GM18907 (cell line): Measurements from ENCODE around the gene NRG2.
A peak's percentile ranks its signal among the peaks of the same experiment; 100 is the strongest.

Experiments
- ATAC-seq: cut with Tn5 transposase; IDR thresholded peaks from one replicate; pipeline ENCODE4 v1.9.1; 2021; ENCODE audit warnings: mild to moderate bottlenecking, moderate library complexity; ENCODE audit not compliant: unreplicated experiment

NRG2 gene

DNA sequence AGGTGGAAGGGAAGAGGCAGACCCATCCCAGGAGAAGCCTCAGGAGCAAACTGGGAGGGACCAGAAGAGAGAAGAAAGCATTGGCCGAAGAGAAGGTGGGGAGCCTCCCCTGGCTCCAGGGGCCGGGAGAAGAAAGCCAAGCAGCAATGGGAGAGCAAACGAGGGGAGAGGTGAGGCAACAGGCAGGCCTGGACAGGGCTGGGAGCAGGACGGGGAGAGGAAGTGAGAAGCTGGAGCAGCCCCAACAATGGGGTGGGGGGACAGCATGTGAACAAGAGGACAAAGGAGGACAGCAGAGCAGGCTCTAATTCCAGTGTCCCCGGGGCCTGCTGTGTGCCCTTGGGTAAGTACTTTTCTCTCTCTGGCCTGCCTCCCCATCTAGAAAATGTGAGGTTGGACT lies 132.2 kb downstream of the NRG2 start:
- no peak for ATAC-seq

DNA sequence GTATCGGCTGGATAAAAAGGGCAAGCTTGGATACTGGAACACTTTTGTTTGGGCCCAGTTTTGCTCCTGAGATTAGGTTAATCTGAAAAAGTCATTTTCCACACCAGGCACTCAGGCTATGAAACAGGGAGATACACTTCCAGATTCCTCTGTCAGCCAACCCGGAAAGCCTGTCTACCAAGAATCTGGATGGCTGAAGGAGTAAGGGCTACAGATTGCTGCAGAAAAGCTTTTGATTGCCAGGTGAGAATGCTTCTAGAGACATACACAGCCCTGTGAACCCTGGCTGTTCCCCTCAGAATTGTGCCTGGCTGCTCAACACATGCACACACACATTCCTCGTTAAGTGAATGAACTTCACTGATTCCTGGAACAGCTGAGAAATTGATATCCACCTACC lies 133.1 kb downstream of the NRG2 start:
- no peak for ATAC-seq

DNA sequence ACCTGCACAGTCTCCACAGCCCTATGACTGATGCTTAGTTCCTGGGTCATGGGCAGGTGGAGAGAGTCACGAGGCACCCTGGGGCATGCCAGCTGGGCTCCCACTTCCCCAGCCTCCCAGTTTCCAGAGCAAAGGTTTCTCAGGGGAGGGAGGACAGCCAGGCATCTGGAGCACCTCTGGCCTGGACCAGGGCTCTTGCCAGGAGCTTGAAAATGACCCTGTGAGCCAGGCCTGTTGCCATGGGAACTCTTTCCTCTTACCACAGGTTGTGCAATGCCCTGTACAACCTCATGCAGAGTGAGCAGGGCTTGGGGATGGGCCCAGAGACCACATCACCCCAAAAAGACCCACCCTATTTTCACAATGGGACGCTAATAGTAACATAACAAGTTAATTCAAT lies 134.3 kb downstream of the NRG2 start:
- no peak for ATAC-seq

DNA sequence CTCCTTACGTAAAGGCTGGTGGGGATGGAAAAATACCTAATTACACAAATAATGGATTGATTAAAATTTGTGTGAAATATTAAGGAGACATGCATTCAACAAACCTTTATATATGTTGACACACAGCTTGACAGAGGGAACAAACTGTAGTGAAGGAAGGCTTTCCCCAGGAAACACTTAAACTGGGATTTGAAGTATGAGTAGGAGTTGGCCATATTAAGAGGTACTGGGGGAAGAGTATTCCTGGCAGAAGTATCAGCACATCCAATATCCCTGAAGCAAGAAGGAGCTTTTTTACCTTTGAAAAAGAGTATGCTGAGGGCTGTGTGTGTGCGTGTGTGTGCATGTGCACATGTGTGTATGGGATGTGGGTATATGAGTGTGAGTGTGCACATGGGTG lies 136.4 kb downstream of the NRG2 start:
- ATAC-seq = no peak

DNA sequence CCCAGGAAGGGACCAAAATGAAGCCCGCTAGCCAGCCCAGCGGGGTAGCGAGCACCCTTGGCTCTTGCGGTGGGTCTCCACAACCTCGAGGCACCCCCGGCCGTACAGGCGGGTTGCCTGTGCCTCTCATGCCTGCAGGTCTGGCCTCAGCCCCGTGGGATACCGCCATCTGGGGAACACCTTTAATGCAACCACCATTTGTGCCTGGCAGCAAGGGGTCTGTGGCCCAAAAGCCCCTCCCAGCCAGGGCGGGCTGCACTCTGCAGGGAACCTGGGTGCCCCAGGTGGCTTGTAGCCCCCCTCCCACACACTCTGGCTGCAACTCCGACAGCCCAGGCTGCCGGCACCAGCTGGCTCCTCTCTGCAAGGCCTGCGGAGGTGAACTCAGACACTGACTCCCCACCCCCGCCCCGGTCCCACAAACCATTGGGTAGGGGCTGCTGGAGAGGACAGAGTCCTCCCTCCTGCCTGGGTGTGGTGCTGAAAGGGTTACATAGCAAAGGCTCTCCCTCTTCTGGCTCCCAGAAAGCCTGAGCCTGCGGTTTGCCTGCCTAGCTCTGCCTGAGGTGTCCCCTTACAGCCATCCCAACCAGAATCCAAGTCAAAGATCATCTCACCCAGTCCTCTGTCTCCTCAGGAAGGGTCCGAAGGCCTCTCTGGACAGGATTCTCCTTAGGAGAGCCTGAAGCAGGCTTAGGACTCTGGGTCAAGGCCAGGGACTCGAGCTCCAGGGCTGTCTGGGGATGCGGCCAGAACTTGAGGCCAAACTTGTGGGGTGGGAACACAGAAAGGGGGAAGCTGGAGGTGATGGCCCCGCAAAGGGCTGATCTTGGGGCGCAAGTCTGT lies 138.1 kb downstream of the NRG2 start:
- no peak for ATAC-seq

DNA sequence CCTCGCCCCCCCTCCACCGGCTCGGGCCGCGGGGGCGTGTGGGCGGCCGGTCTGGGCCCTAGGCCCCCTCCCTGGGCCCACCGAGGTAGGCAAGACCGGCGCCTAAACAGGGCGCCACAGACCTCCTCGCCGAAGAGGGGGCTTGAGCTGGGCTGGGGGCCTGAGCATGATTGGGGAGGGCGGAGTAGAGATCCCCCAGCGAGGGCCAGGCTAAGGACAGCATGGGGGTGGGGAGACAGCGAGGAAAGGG lies 138.6 kb downstream of the NRG2 start:
- ATAC-seq = no peak

DNA sequence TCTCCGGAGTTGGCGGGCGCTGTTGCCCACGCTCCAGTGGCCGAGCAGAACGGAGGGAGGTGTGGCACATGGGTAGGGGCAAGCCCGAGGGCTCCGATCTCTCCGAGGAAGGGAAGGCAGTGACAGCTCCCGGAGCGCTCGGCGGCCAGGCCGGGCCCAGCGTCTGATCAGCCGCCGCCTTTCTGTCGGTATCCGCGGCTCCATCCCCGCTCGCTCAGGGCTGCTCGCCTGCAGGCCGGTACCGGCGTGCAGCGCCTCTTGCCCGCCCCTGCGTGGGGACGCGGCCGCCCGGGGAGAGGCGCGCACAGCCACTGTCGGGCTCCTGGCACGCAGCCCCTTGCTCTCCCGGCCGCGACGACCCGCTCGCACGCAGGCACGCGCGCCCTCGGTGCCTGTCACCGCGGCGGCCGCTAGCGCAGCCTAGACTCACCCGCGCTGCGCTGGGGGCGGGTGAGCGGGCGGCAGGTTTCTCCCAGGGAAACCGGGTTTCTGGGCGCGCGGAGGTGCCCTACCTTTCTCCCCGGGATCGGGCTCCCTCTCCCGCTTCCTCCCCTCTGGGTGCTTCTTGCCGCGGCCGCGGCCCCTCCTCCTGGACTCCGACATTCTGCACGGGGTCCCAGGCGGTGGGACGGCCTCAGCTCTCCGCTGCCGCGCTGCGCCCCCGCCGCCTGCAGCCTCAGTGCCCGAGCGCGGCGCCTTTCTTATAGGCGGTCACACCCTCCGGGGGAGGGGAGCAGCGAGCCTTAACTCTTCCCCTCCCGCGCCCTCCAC lies 139.1 kb downstream of the NRG2 start:
- peak; percentile 48 for ATAC-seq

DNA sequence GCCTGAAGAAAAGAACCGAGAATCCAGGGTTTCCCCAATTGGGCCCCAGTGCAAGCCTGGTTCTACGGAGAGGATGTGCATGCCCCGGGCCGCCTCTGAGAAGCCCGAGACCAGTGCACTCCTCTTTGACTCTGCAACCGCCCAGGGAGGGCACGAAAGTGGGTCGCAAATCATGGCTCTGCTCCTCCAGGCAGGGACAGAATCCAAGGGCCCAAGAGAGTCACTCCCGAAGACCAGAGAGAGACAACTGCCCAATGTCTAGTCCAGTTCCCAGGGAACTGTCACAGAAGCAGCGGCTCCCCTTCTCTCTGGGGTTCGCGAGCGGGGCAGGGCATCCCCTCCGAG lies 139.7 kb downstream of the NRG2 start:
- no peak for ATAC-seq

DNA sequence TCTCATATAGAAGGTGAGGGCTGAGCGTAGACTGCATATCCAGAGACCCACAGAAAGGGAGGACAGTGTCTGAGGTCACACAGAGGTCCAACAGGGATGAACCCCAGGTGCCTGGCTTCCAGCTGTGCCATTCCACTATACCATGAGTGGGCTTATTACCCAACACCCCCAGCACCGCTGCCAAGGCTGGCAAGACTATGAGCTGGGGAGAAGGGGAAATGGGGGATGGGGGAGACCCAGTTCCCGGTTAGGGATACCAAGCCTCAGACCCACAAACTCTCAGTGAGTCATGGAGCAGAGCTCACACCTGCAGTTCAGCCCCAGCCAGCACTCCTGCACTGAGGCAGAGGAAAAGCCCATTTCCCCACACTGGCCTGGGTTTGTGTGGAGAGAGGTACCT lies 141.1 kb downstream of the NRG2 start:
- ATAC-seq = no peak

DNA sequence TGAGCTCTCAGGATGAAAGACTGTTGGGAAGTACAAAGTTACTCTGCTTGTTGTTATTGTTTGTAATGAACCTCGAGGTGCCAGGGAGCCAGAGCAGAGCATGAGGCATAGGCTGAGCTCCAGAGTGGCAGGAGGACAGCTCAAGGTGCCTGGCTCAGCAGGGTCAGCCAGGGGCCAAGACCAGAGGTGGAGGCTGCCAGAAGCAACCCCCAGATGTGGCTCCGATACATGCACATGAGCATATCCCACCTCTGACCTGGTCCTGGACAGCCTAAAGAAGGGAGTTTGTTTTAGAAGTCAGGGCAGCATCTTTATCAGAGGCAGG lies 141.9 kb downstream of the NRG2 start:
- no peak for ATAC-seq

DNA sequence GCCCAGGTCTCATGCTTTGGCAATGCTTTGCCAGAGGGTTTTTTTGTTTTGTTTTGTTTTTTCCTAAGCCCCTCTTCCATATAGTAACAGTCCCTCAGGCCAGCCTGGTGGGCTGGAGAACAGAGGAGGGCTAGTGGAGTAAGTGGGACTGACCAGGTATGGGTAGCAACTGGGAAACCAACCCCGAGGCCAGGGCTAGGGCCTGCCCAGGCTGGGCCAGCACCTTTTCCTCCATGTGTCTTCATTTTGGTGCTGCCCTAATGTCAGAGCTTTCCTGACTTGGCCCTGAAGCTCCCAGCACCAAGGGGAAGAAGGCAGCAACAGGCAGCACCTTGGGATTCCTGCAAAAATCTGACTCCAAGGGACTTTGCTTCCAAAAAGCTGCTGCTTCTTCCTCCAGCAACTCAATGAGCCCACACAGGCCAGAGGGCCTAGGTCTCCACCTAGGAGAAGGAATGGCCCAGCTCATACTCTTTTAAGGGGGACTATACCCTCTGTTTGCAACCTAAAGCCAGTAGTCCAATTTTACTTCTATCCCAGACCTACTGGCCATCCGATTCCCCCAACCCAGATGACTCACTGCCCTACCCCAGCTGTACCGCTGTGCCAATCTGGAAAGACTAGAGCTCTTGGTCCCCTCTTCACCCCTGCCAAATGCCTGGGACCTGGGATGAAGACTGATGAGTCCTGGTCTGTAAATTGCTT lies 142.4 kb downstream of the NRG2 start:
- ATAC-seq = no peak

DNA sequence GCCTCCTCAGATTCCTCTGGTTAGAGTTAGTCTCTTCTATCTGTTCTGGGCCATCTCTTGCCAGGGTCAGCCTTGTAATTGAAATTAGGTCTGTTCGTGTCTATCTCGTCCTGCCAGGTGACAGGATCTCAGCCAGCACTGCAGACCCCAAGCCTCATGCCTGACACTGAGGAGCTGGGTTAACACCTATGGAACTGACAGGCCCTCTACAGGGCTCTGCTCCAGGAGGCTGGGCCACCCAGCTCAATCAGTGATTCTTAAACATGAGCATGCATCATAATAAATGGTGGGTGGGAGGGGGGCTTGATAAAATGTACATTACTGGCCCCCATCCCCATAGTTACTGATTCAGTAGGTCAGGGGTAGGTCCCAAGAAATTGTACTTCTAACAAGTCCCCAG lies 144.1 kb downstream of the NRG2 start:
- no peak for ATAC-seq

DNA sequence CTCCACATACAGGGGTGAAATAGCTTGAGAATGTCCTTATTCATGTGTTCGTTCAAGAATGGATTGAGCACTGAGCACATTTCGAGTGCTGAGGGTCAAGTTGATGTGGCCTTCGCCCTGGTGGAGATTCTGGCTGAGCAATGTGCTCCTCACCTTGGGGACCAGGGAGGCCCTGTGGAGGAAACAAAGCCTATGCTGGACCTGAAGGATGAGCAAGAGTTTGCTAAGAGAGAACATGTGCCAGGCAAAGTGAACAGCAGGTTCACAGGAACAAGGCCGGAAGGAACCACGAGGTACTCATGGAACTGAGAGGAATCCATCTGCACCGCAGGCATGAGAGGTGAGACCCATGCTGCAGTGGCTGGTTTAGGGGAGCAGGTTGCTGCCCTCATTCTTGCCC lies 145.1 kb downstream of the NRG2 start:
- ATAC-seq = no peak

DNA sequence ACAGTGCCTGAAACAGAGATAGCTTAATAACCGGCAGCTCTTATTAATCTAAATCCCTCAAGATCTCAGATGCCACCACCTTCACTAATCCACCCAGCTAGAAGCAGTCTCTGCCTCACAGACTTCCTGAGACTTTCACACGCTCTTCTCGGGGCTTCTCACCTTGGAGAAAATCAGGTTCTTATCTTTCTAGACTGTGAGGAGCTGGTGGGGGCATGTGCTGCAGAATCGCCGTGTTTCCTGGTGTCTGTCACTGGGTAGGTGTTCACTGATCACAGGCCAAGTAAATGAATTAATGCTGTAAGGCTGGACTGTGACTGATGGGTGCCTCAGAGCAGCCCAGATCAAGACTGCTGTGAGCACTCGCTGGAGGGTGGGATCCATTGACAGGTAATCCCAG lies 145.8 kb downstream of the NRG2 start:
- ATAC-seq = no peak

DNA sequence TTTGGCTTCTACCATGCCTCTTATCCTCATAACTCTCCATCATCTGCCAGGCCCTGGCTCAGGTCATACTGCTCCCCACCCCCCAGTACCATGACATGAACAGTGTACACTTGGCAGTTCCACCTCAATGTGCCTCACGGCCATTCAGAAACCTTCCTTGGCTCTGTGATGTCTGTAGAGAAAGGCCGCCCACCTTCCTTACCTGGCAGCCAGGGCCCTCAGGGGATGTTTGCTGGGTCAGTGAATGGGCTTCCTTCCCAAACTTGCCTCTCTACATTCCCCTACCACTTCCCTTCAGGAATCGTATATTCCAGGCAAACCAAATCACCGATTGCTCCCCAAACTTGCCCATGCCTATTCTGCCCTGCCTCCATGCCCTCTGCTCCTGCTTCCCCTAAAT lies 146.4 kb downstream of the NRG2 start:
- no peak for ATAC-seq

DNA sequence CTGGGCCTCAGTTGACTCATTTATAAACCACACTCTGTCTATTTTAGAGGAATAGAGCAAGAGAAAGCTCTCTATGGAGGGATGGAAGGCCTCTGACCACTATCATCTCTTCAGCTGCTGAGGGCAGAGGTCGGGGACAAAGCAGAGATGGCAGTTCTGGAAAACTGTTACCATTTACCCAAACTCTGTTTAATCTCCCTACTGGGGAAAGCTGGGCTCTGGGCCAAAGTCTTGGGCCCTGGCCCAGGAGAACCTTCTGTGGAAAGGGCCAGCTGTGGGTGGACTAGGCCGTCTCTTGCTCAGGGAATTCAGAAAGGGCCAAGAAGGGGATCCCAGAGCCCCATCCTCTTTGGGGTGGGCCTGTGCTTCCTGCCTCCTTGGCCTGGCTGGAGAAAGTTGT lies 147.5 kb downstream of the NRG2 start:
- no peak for ATAC-seq

DNA sequence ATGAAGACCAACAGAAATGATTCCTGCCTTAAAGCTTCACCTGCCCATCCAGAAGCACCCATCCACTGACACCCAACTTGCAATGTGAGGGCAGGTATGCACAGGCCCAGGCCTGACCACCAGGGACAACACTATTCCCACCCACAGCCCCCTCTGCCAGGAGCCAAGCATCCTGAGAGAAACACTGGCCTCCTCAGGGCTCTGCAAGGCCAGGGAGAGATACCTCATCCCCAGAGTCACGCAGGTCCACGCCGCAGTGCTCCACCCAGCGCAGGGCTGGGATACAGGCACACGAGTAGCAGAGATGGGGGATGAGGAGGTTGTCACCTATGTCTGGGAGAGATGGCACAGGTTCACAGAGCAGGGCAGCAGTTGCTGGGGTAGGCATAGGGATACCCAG lies 148.1 kb downstream of the NRG2 start:
- no peak for ATAC-seq

DNA sequence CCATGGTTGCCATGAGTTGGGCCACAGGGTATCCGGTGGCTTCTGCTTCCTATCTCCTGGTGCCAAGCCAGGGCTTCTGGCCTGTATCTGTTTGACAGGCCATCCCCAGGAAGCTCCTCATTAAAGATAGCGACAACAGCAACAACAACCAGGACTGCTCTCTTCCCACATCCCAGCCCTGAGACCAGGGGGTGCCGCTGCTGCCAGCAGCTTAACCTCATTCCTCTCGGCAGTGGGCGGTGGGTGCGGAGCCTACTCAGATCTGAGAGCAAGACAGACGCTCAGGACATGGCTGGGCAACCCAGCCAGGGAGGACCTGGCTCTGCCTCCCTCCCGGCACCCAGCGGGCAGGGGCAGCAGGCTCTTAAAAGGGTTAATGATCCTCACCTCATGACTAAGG lies 149.2 kb downstream of the NRG2 start:
- ATAC-seq = no peak

DNA sequence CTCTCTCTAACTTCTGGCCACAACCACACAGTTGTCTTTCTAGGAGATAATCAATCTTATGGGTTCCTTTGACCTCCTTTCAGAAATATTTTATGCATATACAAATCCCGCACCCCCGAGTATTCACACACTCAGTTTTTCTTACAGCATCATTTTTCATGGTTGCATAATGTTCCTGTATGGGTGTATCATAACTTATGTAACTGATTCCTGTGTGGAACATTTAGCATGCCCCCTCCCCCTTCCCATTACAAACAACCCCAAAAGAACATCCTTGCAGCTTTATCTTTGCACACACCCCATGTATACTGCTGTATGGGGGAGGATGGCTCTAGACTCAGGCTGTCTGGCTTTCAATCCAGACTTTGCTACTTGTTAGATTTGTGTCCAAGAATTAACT lies 153.7 kb downstream of the NRG2 start:
- ATAC-seq = no peak

DNA sequence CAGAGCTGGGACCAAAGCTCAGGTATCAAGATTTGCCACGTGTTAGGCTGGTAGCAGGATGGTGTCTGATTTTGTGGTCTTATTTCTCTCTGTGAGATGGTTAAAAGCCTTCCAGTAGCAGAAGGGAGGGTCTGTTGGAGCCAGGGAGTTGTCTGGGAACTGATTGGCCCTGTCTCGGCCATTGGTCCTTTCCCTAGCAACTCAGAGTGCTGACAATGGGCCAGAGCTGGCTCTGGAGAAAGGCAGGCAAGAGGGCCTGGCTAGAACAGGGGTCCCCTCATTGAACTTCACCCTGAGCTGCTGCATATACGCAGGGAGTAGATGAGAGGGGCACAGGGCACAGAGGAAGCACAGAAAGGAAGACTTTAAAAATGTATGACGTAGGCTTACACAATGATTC lies 154.7 kb downstream of the NRG2 start:
- no peak for ATAC-seq

DNA sequence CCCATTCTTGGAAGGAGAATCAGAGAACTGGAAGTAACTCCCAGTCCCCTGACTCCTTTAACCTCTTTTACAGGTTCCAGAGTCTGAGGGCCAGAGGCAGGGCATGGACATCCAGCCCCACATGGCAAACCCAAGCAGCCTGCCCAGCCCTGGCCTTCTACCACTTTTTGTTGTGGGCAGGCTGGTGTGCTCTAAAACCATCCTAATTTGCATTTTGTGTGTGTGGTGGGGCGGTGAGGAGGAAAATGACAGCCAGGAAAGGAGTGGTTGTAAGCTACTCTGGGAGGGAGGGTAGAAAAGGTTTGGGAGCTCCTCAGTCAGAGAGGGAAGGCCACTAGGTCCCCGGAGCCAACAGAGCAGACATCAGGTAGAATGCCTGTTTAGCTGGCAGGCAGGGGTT lies 156.9 kb downstream of the NRG2 start:
- no peak for ATAC-seq

DNA sequence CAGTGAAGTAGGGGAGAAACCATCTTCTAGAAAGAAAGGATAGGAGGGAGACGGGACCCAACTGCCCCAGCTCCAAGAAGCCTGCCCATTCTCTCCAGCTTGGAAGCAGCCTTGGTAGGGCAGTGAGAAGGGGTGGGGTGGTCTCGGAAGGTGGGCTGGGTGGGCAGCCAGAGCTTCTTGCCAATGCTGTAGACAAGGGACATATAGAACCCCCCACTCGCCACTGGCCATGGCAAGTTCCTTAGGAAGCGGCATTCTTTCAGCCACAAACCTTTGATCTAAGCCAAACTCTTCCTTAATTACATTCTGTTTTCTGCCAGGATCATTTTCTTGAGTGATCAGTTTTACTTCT lies 157.3 kb downstream of the NRG2 start:
- ATAC-seq = no peak
